Measurements from ENCODE around the gene TMPRSS6.

Gene TMPRSS6

GRCh38 chr22:37062702-37063381, 46.7 kb downstream of the TMPRSS6 start:
- no peak for DNase-seq

DNA sequence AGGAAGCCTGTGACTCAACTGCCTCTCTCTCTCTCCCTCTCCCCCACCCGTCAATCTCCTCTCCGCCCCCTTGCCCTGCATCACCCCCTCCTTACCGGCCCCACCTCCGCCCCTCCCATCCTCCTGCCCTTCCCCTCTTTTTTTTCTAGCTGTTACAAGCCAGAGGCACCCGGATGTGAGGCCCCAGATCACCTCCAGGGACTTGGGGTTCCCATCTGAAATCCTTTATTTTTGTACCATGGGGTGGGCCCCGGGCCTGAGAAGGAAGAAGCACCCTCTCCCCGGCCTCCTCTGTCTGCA, 47.2 kb downstream of the TMPRSS6 start:
- no peak for DNase-seq

DNA sequence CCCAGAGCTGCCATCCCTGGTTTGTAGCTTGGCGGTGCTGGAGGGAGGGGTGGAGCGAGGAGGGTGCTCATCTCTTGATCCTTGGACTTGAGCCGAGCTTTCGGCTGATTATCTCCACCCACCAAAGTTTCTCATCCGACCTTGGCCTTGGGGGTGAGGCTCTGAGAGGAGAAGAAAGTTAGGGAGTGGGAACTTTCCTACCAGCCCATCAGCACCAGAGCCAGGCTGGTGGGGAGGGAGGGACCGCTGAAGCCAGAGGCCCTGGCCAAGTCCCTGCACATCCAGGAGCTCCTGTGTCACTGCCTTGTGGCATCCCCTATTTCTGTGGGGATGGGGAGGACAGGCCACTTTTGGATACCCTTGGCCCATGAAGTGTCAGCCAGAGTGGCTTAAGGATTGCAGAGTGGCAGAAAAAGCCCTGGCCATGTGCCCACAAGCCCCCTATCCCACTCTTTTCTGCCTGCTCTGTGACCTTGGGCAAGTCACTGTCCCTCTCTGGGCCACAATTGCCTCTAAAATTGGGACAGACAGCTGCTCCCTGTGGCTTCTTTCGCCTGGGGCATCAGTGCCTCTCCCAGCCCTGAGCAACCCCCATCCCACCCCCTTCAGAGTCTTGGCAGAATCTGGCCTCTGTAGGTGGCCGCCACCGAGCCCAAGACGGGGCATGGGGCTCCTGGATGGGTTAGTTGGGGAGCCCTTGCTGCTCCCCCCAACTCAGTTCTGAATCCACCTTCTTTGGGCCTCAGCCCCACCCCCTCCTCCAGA, 47.7 kb downstream of the TMPRSS6 start:
- no peak for DNase-seq

DNA sequence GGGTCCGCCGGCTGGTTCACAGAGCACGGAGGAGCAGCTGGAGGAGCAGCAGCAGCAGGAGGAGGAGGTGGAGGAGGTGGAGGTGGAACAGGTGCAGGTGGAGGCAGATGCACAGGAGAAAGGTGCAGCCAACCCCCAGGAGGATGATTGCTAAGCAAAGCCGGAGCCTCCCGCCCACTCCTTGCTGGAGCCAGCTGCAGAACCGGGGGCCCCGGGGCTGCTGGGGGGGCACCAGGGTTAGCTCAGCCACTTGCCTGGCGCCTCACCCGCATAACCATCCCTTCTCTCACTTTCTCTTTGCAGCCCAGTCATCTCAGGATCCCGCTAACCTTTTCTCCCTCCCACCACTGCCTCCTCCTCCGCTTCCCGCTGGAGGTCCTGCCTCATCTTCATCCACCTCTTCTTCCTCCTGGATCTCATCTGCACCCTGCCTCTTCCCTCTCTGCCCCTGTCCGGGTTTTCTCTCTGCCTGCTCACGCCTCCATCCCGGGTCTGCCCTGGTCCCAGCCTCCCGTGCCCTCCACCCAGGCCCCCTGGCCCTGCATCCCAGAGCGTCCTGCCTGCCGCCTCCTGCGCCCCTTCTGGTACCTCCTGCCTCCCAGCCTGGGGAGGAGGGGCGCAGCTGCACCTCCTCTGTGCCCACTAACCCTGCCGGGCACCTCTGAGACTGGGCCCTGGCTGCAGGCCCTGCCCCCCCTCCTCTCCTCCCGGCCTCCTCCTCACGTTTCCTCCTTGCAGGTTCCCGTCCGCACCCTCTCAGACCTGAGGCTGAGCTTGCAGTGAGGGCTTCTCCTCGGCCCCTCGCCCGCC, 48.5 kb downstream of the TMPRSS6 start:
- DNase-seq: no peak

- no peak for DNase-seq
Observed at GRCh38 chr22:37059876-37060449, 49.5 kb downstream of the TMPRSS6 start.

DNA sequence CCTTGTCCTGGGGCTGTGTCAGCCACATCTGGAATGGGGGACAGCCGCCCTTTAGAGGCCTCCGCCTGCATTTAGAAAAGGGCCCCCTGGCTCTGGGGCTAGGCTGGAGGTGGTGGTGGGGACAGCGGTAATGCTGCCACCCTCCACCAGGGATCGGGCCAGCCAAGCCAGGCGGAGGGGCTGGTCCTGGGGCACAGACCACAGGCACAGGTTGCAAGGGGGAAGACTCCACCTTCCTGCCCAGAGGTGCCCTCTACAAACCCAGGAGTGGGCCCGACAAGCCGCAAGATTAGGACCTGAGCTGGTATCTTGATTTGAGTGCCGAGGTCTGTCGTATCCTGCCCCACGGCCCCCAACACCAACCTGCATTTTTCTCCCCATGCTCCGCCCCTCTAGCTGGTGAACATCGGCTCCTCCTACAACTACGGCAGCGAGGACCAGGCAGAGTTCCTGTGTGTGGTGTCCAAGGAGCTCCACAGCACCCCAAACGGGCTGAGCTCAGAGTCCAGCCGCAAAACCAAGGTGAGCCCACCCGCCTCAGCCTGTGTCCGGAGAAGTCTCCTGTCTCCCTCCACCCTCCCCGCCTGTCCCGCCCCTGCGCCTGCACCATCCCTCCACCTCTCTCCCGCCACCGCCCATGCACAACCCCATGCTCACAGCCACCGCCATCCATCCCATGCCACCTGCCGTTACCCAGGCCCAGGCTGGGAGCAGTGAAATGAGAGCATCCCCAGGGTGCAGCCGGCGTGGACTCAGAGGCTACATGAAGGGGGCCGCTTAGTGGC, 50.4 kb downstream of the TMPRSS6 start:
- no peak for DNase-seq

DNA sequence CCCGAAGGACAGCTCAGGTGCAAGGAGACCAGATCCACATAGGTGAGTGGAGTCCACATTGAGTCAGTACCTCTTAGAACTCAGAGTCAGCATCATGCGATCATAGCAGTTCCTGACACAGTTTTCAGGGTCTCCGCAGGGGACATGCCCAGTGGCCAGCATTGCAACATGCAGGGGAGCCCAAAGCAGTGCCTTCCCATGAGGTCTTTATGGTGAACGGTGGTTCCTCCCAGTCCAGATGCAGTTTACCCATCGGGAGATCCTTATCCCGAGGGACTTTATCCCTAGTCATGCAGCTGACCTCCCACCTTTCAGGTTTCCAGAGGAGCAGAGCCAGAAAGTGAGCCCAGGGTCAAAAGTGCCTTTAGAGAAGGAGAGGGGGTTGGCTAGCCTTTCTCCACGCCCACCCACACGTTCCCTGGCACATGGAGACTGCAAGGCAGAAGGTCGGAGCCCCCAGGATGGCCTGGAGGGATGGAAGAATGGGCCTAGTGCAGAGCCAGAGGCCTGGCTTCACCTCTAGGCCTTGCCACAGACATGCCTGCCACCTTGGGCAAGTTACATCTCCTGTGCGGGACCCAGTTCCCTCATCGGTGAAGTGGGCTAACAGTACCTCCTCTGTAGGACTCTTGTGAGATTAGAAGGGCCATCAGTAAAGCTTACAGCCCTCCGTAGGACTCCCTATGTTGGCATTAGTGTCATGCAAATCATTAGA, 51.6 kb downstream of the TMPRSS6 start:
- DNase-seq: no peak

DNA sequence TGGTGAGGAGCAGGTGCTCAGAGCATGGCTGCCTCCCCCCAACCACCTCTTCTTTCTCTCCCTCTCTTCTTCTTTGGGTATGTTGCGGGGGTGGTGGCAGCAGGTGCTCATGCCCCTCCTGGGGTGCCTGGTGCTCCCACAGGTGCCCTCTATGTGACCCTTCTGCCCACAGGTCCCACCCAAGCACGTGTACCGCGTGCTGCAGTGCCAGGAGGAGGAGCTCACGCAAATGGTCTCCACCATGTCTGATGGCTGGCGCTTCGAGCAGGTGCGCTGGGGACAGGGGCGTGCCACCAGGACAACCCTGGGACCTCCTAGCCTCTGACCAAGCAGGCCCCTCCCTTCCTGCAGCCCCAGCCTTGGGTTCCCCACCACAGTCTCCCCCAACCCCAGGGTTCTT, 52.3 kb downstream of the TMPRSS6 start:
- no peak for DNase-seq

- no peak for DNase-seq
Observed at GRCh38 chr22:37056246-37056645, 53.3 kb downstream of the TMPRSS6 start.

- DNase-seq: no peak
Observed at GRCh38 chr22:37054600-37055365, 54.7 kb downstream of the TMPRSS6 start.

DNA sequence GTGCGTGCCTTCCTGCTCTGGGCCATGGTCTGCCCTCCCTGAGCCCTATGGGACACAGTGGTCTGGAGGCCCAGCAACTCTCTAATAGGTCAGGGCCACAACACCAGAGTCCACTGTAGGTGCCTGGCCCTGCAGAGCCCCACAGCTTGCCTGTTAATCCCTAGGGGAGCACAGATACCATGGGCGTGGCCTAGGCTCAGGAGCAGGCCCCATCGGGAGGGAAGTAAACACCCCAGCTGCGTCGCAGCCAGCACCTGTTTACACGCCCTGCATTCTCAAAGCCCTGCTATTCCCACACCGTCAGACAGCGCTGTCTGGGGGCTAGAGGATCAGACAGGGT, 55.5 kb downstream of the TMPRSS6 start:
- no peak for DNase-seq

- DNase-seq: no peak
Observed at GRCh38 chr22:37053310-37054055, 56.0 kb downstream of the TMPRSS6 start.

- DNase-seq: no peak
Observed at GRCh38 chr22:37052386-37053309, 56.9 kb downstream of the TMPRSS6 start.

DNA sequence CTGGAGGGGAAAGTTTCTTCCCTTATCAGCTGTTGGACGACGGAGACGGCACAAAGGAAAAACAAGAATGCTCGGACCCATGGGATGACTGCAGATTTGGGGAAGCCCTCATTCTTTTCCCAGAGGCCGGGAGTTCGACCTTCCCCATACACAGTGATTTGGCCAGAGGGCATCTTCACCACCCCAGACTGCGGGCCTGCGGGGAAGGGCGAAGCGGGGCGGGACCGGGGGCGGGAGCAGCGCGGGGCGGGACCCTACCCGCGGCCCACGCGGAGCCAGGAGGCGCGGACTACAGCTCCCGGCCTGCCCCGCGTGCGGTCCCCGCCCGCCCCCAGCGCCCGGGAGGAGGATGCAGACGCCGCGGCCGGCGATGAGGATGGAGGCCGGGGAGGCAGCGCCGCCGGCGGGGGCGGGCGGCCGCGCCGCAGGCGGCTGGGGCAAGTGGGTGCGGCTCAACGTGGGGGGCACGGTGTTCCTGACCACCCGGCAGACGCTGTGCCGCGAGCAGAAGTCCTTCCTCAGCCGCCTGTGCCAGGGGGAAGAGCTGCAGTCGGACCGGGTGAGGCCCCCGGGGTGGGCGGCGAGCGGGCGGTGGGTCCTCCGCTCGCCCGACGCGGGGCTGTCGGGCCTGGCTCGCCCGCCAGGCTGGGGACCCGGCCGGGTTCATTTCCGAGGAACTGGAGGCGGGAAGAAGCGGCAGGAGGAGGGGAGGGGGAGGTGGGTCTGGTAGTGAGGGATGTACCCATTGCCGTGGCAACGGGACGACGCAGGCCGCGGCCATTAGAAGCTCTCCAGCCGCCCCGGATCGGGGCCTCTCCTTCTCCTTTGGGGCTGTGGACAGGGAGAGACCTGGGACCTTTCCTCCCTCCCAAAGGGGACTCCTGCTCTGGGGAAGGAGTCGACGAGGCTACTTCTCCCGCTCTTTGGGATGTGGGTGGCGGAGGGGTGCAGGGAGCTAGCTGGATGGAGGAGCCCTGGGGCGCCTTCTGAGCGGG, 57.8 kb downstream of the TMPRSS6 start, which contains the start of gene KCTD17:
KCTD17 (plus strand) TSS at position 352 of the 995 bp plus-strand sequence; CDS start at position 371, 19 bp downstream.
- DNase-seq: peak; percentile 67

DNA sequence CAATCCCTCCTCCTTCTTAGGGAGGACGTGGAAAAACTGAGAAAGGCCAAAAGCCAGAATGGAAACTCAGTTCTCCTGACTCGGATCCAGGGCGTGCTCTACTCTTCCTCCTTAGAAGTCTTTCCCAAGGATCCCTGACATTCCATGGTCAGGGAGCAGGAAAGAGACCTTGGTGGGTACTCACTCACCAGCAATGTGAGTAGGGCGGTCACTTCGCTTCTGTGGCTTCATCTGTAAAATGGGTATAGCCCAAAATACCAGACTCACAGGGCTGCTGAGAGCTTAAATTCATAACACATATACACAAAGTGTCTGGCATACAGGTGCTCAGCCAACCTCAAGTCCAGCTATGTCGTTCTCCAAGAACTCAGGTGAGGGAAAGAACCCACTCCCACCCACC, 58.6 kb downstream of the TMPRSS6 start:
- DNase-seq: no peak

- DNase-seq: no peak
Observed at GRCh38 chr22:37049224-37049623, 60.3 kb downstream of the TMPRSS6 start.

GRCh38 chr22:37048133-37048532, 61.4 kb downstream of the TMPRSS6 start:
- no peak for DNase-seq

- DNase-seq: no peak
Observed at GRCh38 chr22:37047006-37047405, 62.5 kb downstream of the TMPRSS6 start.
